H1 (cell line): ENCODE data around the gene OGFOD3. TPM values are rescaled to one million over a fixed set of nuclear protein-coding genes. Genes with fewer than 3 reads are reported as not detected.

Experiments
- CTCF ChIA-PET: fragments of 300-600 bp; sonication (Branson Sonifier 250); formaldehyde crosslinking; loops from one replicate; lab custom pipeline; 2021; ENCODE audit not compliant: partially characterized antibody; lab: Charles Lee
- POLR2A ChIA-PET: fragments of 300-600 bp; sonication (Branson Sonifier 250); formaldehyde crosslinking; loops from one replicate; lab custom pipeline; 2021; ENCODE audit warnings: inconsistent platforms; ENCODE audit not compliant: partially characterized antibody; lab: Charles Lee
- DNase-seq, 2 experiments: peaks; one replicate each; pipeline versions ENCODE4 v3.0.0 to v3.0.0-alpha.2; 2010 to 2022; ENCODE audit warnings: low spot score in 2 of 2, low read depth in 1 of 2, mixed read lengths in 1 of 2
- FAIRE-seq: peaks from 2 replicates; lab custom pipeline; 2011; peaks lifted over from hg19 to GRCh38; lab: Jason Lieb, UNC
- H2AFZ ChIP-seq: 2 replicates; pipeline ENCODE4 v1.8.1; 2012; ENCODE audit warnings: low read length, inconsistent platforms
- H2AK5ac ChIP-seq: 2 replicates; pipeline ENCODE4 v1.6.1; 2013; ENCODE audit warnings: low read depth, low read length
- H2BK120ac ChIP-seq: replicated peaks from 2 replicates; pipeline ENCODE3; 2013; ENCODE audit warnings: low read depth, low read length, inconsistent platforms
- H2BK12ac ChIP-seq: 2 replicates; pipeline ENCODE4 v1.6.1; 2013; ENCODE audit warnings: low read depth, low read length
- H2BK15ac ChIP-seq: 2 replicates; pipeline ENCODE4 v1.6.1; 2013; ENCODE audit warnings: low read length
- H2BK20ac ChIP-seq: 2 replicates; pipeline ENCODE4 v1.6.1; 2013; ENCODE audit warnings: low read length
- H2BK5ac ChIP-seq: 2 replicates; pipeline ENCODE4 v1.6.1; 2013; ENCODE audit warnings: low read depth, low read length
- H3K14ac ChIP-seq: 2 replicates; pipeline ENCODE4 v1.6.1; 2013; ENCODE audit warnings: inconsistent platforms; ENCODE audit not compliant: insufficient read length
- H3K18ac ChIP-seq: 2 replicates; pipeline ENCODE4 v1.6.1; 2013; ENCODE audit warnings: low read length; ENCODE audit errors: extremely low read depth
- H3K23ac ChIP-seq: 2 replicates; pipeline ENCODE4 v1.6.1; 2013; ENCODE audit warnings: inconsistent platforms; ENCODE audit not compliant: insufficient read length
- H3K23me2 ChIP-seq: 2 replicates; pipeline ENCODE4 v1.6.1; 2013; ENCODE audit warnings: low read depth, low read length
- H3K27ac ChIP-seq: 2 replicates; pipeline ENCODE4 v1.6.1; 2011; ENCODE audit warnings: low read depth, low read length, inconsistent platforms
- H3K27me3 ChIP-seq, 4 experiments: replicated peaks in 1 of 4; 1 replicate in 1 of 4; 2 replicates in 3 of 4; pipeline versions ENCODE4 v1.6.1 to v1.8.1; 2011 to 2013; ENCODE audit warnings: low read length in 3 of 4, mild to moderate bottlenecking in 3 of 4, inconsistent platforms in 2 of 4, mixed read lengths in 2 of 4, moderate library complexity in 1 of 4; ENCODE audit not compliant: control insufficient read depth in 3 of 4, insufficient read depth in 3 of 4; ENCODE audit errors: extremely low read depth in 1 of 4
- H3K36me3 ChIP-seq, 4 experiments: 2 replicates each; pipeline versions ENCODE4 v1.6.1 to v1.8.1; 2011 to 2013; ENCODE audit warnings: mild to moderate bottlenecking in 4 of 4, low read length in 3 of 4, moderate library complexity in 2 of 4, control low read depth in 1 of 4, inconsistent platforms in 1 of 4; ENCODE audit not compliant: insufficient read depth in 4 of 4, control insufficient read depth in 2 of 4
- H3K4ac ChIP-seq: replicated peaks from 2 replicates; pipeline ENCODE3; 2013; ENCODE audit warnings: low read length, low read depth, mixed read lengths, inconsistent platforms; ENCODE audit not compliant: insufficient read length
- H3K4me1 ChIP-seq, 4 experiments: replicated peaks in 1 of 4; 1 replicate in 1 of 4; 2 replicates in 3 of 4; pipeline versions ENCODE4 v1.6.1 to v1.8.1; 2011 to 2013; ENCODE audit warnings: low read length in 3 of 4, inconsistent platforms in 2 of 4, mixed read lengths in 1 of 4; ENCODE audit not compliant: insufficient read depth in 4 of 4, control insufficient read depth in 3 of 4
- H3K4me2 ChIP-seq, 2 experiments: 2 replicates each; pipeline versions ENCODE4 v1.6.1 to v1.8.1; 2011 to 2013; ENCODE audit warnings: low read depth in 2 of 2, low read length in 2 of 2, control low read depth in 1 of 2, inconsistent platforms in 1 of 2, mild to moderate bottlenecking in 1 of 2; ENCODE audit not compliant: insufficient read depth in 1 of 2
- H3K4me3 ChIP-seq, 4 experiments: fragments of 200-600, 300-600 bp in 1 of 4; sonication (generic), shearing (Covaris generic), sonication (Bioruptor Twin) in 1 of 4; 2 replicates each; pipeline versions ENCODE4 v1.5.1 to v1.8.1; 2011 to 2016; ENCODE audit warnings: low read length in 4 of 4, low read depth in 3 of 4, control low read depth in 2 of 4, inconsistent platforms in 2 of 4, mild to moderate bottlenecking in 2 of 4, mixed read lengths in 1 of 4, moderate library complexity in 1 of 4; ENCODE audit not compliant: insufficient read depth in 2 of 4; ENCODE audit errors: extremely low read depth in 1 of 4
- H3K56ac ChIP-seq: replicated peaks from 2 replicates; pipeline ENCODE3; 2013; ENCODE audit warnings: low read depth, mild to moderate bottlenecking, mixed read lengths, low read length, inconsistent platforms; ENCODE audit not compliant: insufficient read length
- H3K79me1 ChIP-seq: 2 replicates; pipeline ENCODE4 v1.6.1; 2013; ENCODE audit warnings: low read depth, low read length, control low read depth
- H3K79me2 ChIP-seq, 2 experiments: 2 replicates each; pipeline versions ENCODE4 v1.6.1 to v1.8.1; 2012 to 2013; ENCODE audit warnings: low read length in 2 of 2, mild to moderate bottlenecking in 2 of 2, inconsistent platforms in 1 of 2; ENCODE audit not compliant: insufficient read depth in 2 of 2, control insufficient read depth in 1 of 2
- H3K9ac ChIP-seq, 4 experiments: replicated peaks in 1 of 4; 1 replicate in 1 of 4; 2 replicates in 3 of 4; pipeline versions ENCODE4 v1.6.1 to v1.8.1; 2011 to 2013; ENCODE audit warnings: low read depth in 3 of 4, low read length in 3 of 4, control low read depth in 2 of 4, mild to moderate bottlenecking in 2 of 4, moderate library complexity in 2 of 4, inconsistent platforms in 1 of 4; ENCODE audit errors: extremely low read depth in 1 of 4
- H3K9me3 ChIP-seq, 2 experiments: 2 replicates each; pipeline versions ENCODE4 v1.6.1 to v1.8.1; 2012 to 2013; ENCODE audit warnings: mild to moderate bottlenecking in 2 of 2, moderate library complexity in 2 of 2, control low read depth in 1 of 2, inconsistent platforms in 1 of 2, low read depth in 1 of 2, low read length in 1 of 2, mixed read lengths in 1 of 2; ENCODE audit not compliant: insufficient read depth in 2 of 2
- H4K20me1 ChIP-seq, 2 experiments: replicated peaks in 1 of 2; 2 replicates each; pipeline versions ENCODE3 to v1.8.1; 2011 to 2013; ENCODE audit warnings: inconsistent platforms in 2 of 2, low read length in 2 of 2, mild to moderate bottlenecking in 1 of 2; ENCODE audit not compliant: insufficient read depth in 2 of 2, control insufficient read depth in 1 of 2
- H4K5ac ChIP-seq: 2 replicates; pipeline ENCODE4 v1.6.1; 2013; ENCODE audit warnings: low read length, low read depth, mixed read lengths, inconsistent platforms; ENCODE audit not compliant: insufficient read length
- H4K8ac ChIP-seq: 2 replicates; pipeline ENCODE4 v1.8.0; 2013; ENCODE audit warnings: mild to moderate bottlenecking, moderate library complexity, low read length, inconsistent platforms; ENCODE audit not compliant: insufficient read depth; ENCODE audit errors: extremely low read depth
- H4K91ac ChIP-seq: replicated peaks from 2 replicates; pipeline ENCODE3; 2013; ENCODE audit warnings: low read length, mixed read lengths, inconsistent platforms; ENCODE audit not compliant: insufficient read length
- CBX8 ChIP-seq: fragments of 300-800, 300-1000 bp; sonication (generic); IDR thresholded peaks from 2 replicates; pipeline ENCODE4 v1.7.1; 2016; ENCODE audit warnings: low read depth, low read length, borderline replicate concordance
- GABPA ChIP-seq: IDR thresholded peaks from 2 replicates; pipeline ENCODE4 v1.6.1; 2011; ENCODE audit warnings: mild to moderate bottlenecking, low read length, moderate library complexity, borderline replicate concordance; ENCODE audit not compliant: insufficient read depth
- POLR2A ChIP-seq, 2 experiments: IDR thresholded peaks; 1 replicate in 1 of 2; 2 replicates in 1 of 2; pipeline ENCODE4 v1.6.1; 2011; ENCODE audit warnings: low read depth in 2 of 2, low read length in 2 of 2, mild to moderate bottlenecking in 2 of 2; ENCODE audit errors: control extremely low read depth in 1 of 2
- RBBP5 ChIP-seq: IDR thresholded peaks from 2 replicates; pipeline ENCODE4 v1.7.1; 2012; ENCODE audit warnings: low read depth, mild to moderate bottlenecking, inconsistent platforms, low read length, moderate library complexity, borderline replicate concordance
- SIRT6 ChIP-seq: IDR thresholded peaks from one replicate; pipeline ENCODE4 v1.7.1; 2012; ENCODE audit warnings: low read length, inconsistent platforms
- SIX5 ChIP-seq: IDR thresholded peaks from 2 replicates; pipeline ENCODE4 v1.6.1; 2011; ENCODE audit warnings: mild to moderate bottlenecking, low read depth, low read length
- WGBS, 2 experiments: shearing (Covaris generic) in 1 of 2; methylation state at CpG; one replicate each; pipeline versions ENCODE4 v1.1.6 to v1.1.7; 2013 to 2015; ENCODE audit warnings: low lambda C conversion rate in 2 of 2, mixed read lengths in 2 of 2, inconsistent platforms in 1 of 2, low coverage in 1 of 2, missing lambda C conversion rate in 1 of 2; ENCODE audit not compliant: insufficient replicate concordance in 2 of 2, insufficient coverage in 1 of 2, insufficient read length in 1 of 2; ENCODE audit errors: extremely low coverage in 1 of 2, missing lambda C conversion rate in 1 of 2; 5-methylcytosine and 5-hydroxymethylcytosine counted together
- polyA plus RNA-seq, 7 experiments: library from polyadenylated mRNA; depleted of rRNA in 3 of 7; stranded (reverse) in 5 of 7; unstranded in 2 of 7; fragments of >200 nt in 5 of 7; fragments of 200-250 nt in 2 of 7; gene quantifications; 1 replicate in 5 of 7; 2 replicates in 1 of 7; 4 replicates in 1 of 7; pipeline versions ENCODE4 v1.2.1 to v1.2.3, GENCODE V29; 2011 to 2013; ENCODE audit warnings: missing spikeins in 2 of 7, mixed read lengths in 2 of 7
- total RNA-seq: library from RNA; stranded (reverse); fragmentation: NEBNext Ultra II Directional; extraction: Animal tissue kit (Norgen Biotek cat#: 25700); gene quantifications from 2 replicates; pipeline ENCODE4 v1.2.1, GENCODE V29; 2021

Gene OGFOD3
- total and polyA plus RNA-seq, 2 of the 8 experiments (the other 6 are each of a cell fraction or from before 2014, with no cell fraction given): 21.1 to 21.8 TPM

- no peak for FAIRE-seq
- Histone ChIP-seq H4K8ac (peak overlapping the region; percentile 14; the same call in 1 of the 2 replicates), H2BK5ac (no peak overlapping the region), H3K56ac (no peak overlapping the region), H4K20me1 (peaks cover 0 to 1% of the 10 kb centered on the region in 2 experiments), H2BK12ac (no peak overlapping the region), H3K9me3 (no peaks in the 10 kb centered on the region), H3K18ac (no peak overlapping the region), H2AFZ (no peak overlapping the region), H2BK120ac (no peak overlapping the region), H3K79me2 (no peaks in the 10 kb centered on the region), H3K79me1 (no peaks in the 10 kb centered on the region), H3K27me3 (no peaks in the 10 kb centered on the region), H2BK15ac (no peak overlapping the region), H2AK5ac (no peak overlapping the region), H3K9ac (no peak overlapping the region), H4K5ac (no peak overlapping the region), H3K4me3 (no peak overlapping the region), H3K4me1 (peaks cover 0 to 9% (median 6%) of the 10 kb centered on the region in 4 experiments; a peak in 5 of 7 replicates), H2BK20ac (no peak overlapping the region), H3K4me2 (no peak overlapping the region), H3K23me2 (no peaks in the 10 kb centered on the region), H3K4ac (no peak overlapping the region), H3K36me3 (peaks cover 0 to 9% (median 2%) of the 10 kb centered on the region in 4 experiments; a peak in 2 of 8 replicates), H4K91ac (no peak overlapping the region), H3K14ac (no peak overlapping the region), H3K27ac (no peak overlapping the region), H3K23ac (no peak overlapping the region)
- POLR2A ChIA-PET: interaction anchor here (0.8 to 4.0 kb wide), 5 partner anchors 7 to 21 kb away, joined by 3 to 19 read pairs (median 4); no protein-coding TSS in a partner anchor
- 91% methylated on average over 34 of the region's 43 CpGs; no CpG with 5 or more reads in 1 of the 2 experiments for WGBS, 2 experiments
- DNase-seq: no peak
- CTCF ChIA-PET: interaction anchor here (0.5 to 3.7 kb wide), 5 partner anchors 10 to 133 kb away, joined by 3 to 16 read pairs (median 3); no protein-coding TSS in a partner anchor
- no peak for TF ChIP-seq POLR2A (IDR thresholded peaks at IDR 0.05; ENCODE audit: control extremely low read depth in 1 of 2, low read depth in 2 of 2, low read length in 2 of 2)
- TF ChIP-seq CBX8: no peak
- TF ChIP-seq RBBP5: no peak
- no peak for TF ChIP-seq SIRT6
- no peak for TF ChIP-seq SIX5
- no peak for TF ChIP-seq GABPA
These were observed 17.5 kb upstream of the OGFOD3 start for GRCh38 chr17:82435601-82436583.
